ENCODE results near the gene CCDC28A.

DNA sequence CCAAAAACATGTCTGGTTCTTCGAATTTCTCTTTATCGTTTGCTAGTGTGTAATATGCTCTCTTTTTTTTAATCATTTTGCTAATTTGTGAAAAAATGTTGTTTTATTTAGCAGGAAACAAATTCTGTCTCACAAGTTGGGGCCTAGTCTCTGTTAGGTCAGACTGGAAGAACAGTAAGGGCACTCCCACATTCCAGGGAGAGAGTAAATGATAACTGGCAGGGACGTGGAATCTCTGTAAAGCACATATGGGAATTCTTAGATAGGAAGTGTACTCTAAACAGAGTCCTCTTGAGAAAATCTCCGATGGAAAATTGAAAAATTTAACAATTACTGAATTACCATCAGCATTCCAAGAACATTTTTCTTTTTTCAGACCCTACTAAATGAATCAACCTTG is 16.4 kb upstream of the CCDC28A start:
- TF ChIP-seq CTCF (conservative IDR thresholded peaks at IDR 0.05; ENCODE audit: low read length), result no peak
- no peak for TF ChIP-seq EZH2phosphoT487 (IDR thresholded peaks at IDR 0.05; ENCODE audit: borderline replicate concordance, low read depth, low read length)

Measured in OCI-LY7 (cell line).